Neural cell (in vitro differentiated cells): ENCODE results near the gene NOP9. TPM values are rescaled to one million over a fixed set of nuclear protein-coding genes. Genes with fewer than 3 reads are reported as not detected.

Experiments used
- H2AFZ ChIP-seq: fragments of 200-600, 300-800 bp; sonication (generic), shearing (Covaris generic); 2 replicates; pipeline ENCODE4 v1.6.0; 2014; ENCODE audit warnings: low read depth, mild to moderate bottlenecking, antibody characterized with exemption, low read length, moderate library complexity
- H3F3A ChIP-seq: fragments of 200-600 bp; shearing (Covaris generic); 2 replicates; pipeline ENCODE4 v1.6.1; 2016; ENCODE audit warnings: mild to moderate bottlenecking, moderate library complexity, mixed read lengths, antibody characterized with exemption, low read length; ENCODE audit not compliant: insufficient read depth, poor library complexity, severe bottlenecking
- H3K27ac ChIP-seq: fragments of 200-600, 300-800 bp; sonication (generic), shearing (Covaris generic); 2 replicates; pipeline ENCODE4 v1.5.1; 2014; ENCODE audit warnings: mild to moderate bottlenecking, low read length, moderate library complexity
- H3K27me3 ChIP-seq: fragments of 300-800, 200-600 bp; sonication (generic), shearing (Covaris generic); 2 replicates; pipeline ENCODE4 v1.6.0; 2014; ENCODE audit warnings: mild to moderate bottlenecking, low read depth, low read length, moderate library complexity; ENCODE audit not compliant: insufficient read depth
- H3K36me3 ChIP-seq: fragments of 300-800, 200-600 bp; sonication (generic), shearing (Covaris generic); 2 replicates; pipeline ENCODE4 v1.5.1; 2014; ENCODE audit warnings: mild to moderate bottlenecking, antibody characterized with exemption, low read length, moderate library complexity; ENCODE audit not compliant: insufficient read depth
- H3K4me2 ChIP-seq: fragments of 300-800, 200-600 bp; sonication (generic), shearing (Covaris generic); 2 replicates; pipeline ENCODE4 v1.6.0; 2014; ENCODE audit warnings: mild to moderate bottlenecking, low read length
- H3K4me3 ChIP-seq: fragments of 300-800, 200-600 bp; sonication (generic), shearing (Covaris generic); 2 replicates; pipeline ENCODE4 v1.5.1; 2014; ENCODE audit warnings: mild to moderate bottlenecking, low read length, moderate library complexity
- H3K79me2 ChIP-seq: fragments of 200-600 bp; shearing (Covaris generic); replicated peaks from 2 replicates; pipeline ENCODE4 v1.6.0; 2014; ENCODE audit warnings: mild to moderate bottlenecking, low read length, moderate library complexity; ENCODE audit not compliant: insufficient read depth
- H3K9ac ChIP-seq: fragments of 300-800, 200-600 bp; sonication (generic), shearing (Covaris generic); 2 replicates; pipeline ENCODE4 v1.6.1; 2016; ENCODE audit warnings: mild to moderate bottlenecking, low read length, mixed read lengths
- H3K9me2 ChIP-seq: fragments of 200-600 bp; shearing (Covaris generic); 2 replicates; pipeline ENCODE4 v1.6.1; 2016; ENCODE audit warnings: mild to moderate bottlenecking, low read length, mixed read lengths; ENCODE audit not compliant: insufficient read depth
- H3K9me3 ChIP-seq: fragments of 200-600, 300-800 bp; sonication (generic), shearing (Covaris generic); 2 replicates; pipeline ENCODE4 v1.6.1; 2016; ENCODE audit warnings: mild to moderate bottlenecking, mixed run types, low read length, moderate library complexity, mixed read lengths
- H4K20me1 ChIP-seq: fragments of 200-600 bp; shearing (Covaris generic); 2 replicates; pipeline ENCODE4 v1.6.1; 2016; ENCODE audit warnings: mild to moderate bottlenecking, mixed run types; ENCODE audit not compliant: insufficient read depth
- CTCF ChIP-seq: fragments of 450-650 bp; IDR thresholded peaks from 2 replicates; pipeline ENCODE4 v1.5.1; 2014; ENCODE audit warnings: antibody characterized with exemption, mild to moderate bottlenecking, moderate library complexity; ENCODE audit not compliant: poor library complexity, severe bottlenecking
- EP300 ChIP-seq: fragments of 450-650 bp; conservative IDR thresholded peaks from 2 replicates; pipeline ENCODE4 v1.6.1; 2014; ENCODE audit warnings: antibody characterized with exemption, mild to moderate bottlenecking, moderate library complexity; ENCODE audit not compliant: poor library complexity, severe bottlenecking
- EZH2 ChIP-seq: fragments of 200-600, 300-800 bp; shearing (Covaris generic), sonication (generic); IDR thresholded peaks from 2 replicates; pipeline ENCODE4 v1.6.1; 2014; ENCODE audit warnings: antibody characterized with exemption, low read length, borderline replicate concordance, mild to moderate bottlenecking; ENCODE audit not compliant: insufficient read depth, poor library complexity, severe bottlenecking
- MXI1 ChIP-seq: fragments of 450-650 bp; conservative IDR thresholded peaks from 2 replicates; pipeline ENCODE4 v1.6.1; 2014; ENCODE audit warnings: antibody characterized with exemption, mild to moderate bottlenecking; ENCODE audit not compliant: poor library complexity, severe bottlenecking
- POLR2AphosphoS5 ChIP-seq: IDR thresholded peaks from 2 replicates; pipeline ENCODE4 v1.6.1; 2012
- RAD21 ChIP-seq: fragments of 450-650 bp; conservative IDR thresholded peaks from 2 replicates; pipeline ENCODE4 v1.6.1; 2014; ENCODE audit warnings: antibody characterized with exemption, mild to moderate bottlenecking, moderate library complexity
- REST ChIP-seq: IDR thresholded peaks from 2 replicates; pipeline ENCODE4 v1.6.1; 2012; ENCODE audit warnings: borderline replicate concordance
- SMC3 ChIP-seq: fragments of 450-650 bp; conservative IDR thresholded peaks from 2 replicates; pipeline ENCODE4 v1.6.1; 2014; ENCODE audit warnings: antibody characterized with exemption, mild to moderate bottlenecking, moderate library complexity; ENCODE audit not compliant: poor library complexity
- TAF1 ChIP-seq: IDR thresholded peaks from 2 replicates; pipeline ENCODE4 v1.6.1; 2012; ENCODE audit warnings: low read depth
- polyA plus RNA-seq: library from polyadenylated mRNA; depleted of rRNA; stranded (reverse); fragments of >200 nt; gene quantifications from 2 replicates; pipeline ENCODE4 v1.2.3, GENCODE V29; 2014

Gene NOP9
- polyA plus RNA-seq, 1 donor from 2014 or later = 13.0 TPM

GRCh38 chr14:24315807-24316596, 16.4 kb downstream of the NOP9 start:
- no peaks in the 10 kb centered on the region for H3K9me3 ChIP-seq
- H3K27me3 ChIP-seq = peaks cover 8% of the 10 kb centered on the region
- no peak overlapping the region for H2AFZ ChIP-seq
- H3K9ac ChIP-seq = no peak overlapping the region
- no peak overlapping the region for H3K4me2 ChIP-seq
- no peak for TF ChIP-seq MXI1
- no peak for TF ChIP-seq RAD21
- TF ChIP-seq EZH2 = no peak
- TF ChIP-seq POLR2AphosphoS5 = no peak
- no peak for TF ChIP-seq REST
- TF ChIP-seq EP300 = no peak
- TF ChIP-seq TAF1 = no peak
- no peak for TF ChIP-seq SMC3
- TF ChIP-seq CTCF = no peak
- H3K79me2 ChIP-seq = no peaks in the 10 kb centered on the region
- H3K27ac ChIP-seq = no peak overlapping the region
- H4K20me1 ChIP-seq = no peaks in the 10 kb centered on the region
- no peaks in the 10 kb centered on the region for H3K36me3 ChIP-seq
- no peak overlapping the region for H3K4me3 ChIP-seq
- H3K9me2 ChIP-seq = no peaks in the 10 kb centered on the region
- H3F3A ChIP-seq = no peaks in the 10 kb centered on the region

GRCh38 chr14:24316597-24316950, 16.9 kb downstream of the NOP9 start:
- Histone ChIP-seq H3K27ac (no peak overlapping the region), H4K20me1 (no peaks in the 10 kb centered on the region), H2AFZ (no peak overlapping the region), H3K79me2 (no peaks in the 10 kb centered on the region), H3K4me3 (no peak overlapping the region), H3K4me2 (no peak overlapping the region), H3F3A (no peaks in the 10 kb centered on the region), H3K36me3 (no peaks in the 10 kb centered on the region), H3K9ac (no peak overlapping the region), H3K9me3 (no peaks in the 10 kb centered on the region), H3K9me2 (no peaks in the 10 kb centered on the region), H3K27me3 (peaks cover 8% of the 10 kb centered on the region)
- TF ChIP-seq CTCF (no peak), TAF1 (no peak), REST (no peak), POLR2AphosphoS5 (no peak), EZH2 (no peak), SMC3 (no peak), MXI1 (no peak), EP300 (no peak), RAD21 (no peak)
